ENCODE results near the gene PRR12. TPM values are rescaled to one million over a fixed set of nuclear protein-coding genes. Genes with fewer than 3 reads are reported as not detected.

PRR12 gene
- polyA plus RNA-seq, 3 donors = 0.04 to 3.3 (median 0.11) TPM

GRCh38 chr19:49667473-49667872, 76.5 kb downstream of the PRR12 start:
- peaks cover 39% of the 10 kb centered on the region for H3K4me1 Mint-ChIP-seq
- no peaks in the 10 kb centered on the region for H3K27me3 Mint-ChIP-seq (ENCODE audit: low read depth in 3 of 3)
- no peak for TF ChIP-seq CTCF (IDR thresholded peaks at IDR 0.05)
- H3K27me3 ChIP-seq (ENCODE audit: control insufficient read depth in 2 of 2, insufficient read depth in 2 of 2, low read length in 2 of 2) = no peaks in the 10 kb centered on the region
- H3K4me3 ChIP-seq (replicated peaks in 1 of 3; ENCODE audit: low read depth in 2 of 3, low read length in 3 of 3) = no peak overlapping the region
- peak overlapping the region in 1 of 7 donors; percentile 57 for H3K27ac Mint-ChIP-seq
- peaks cover 14 to 21% of the 10 kb centered on the region in 2 donors for H3K36me3 Mint-ChIP-seq
- H4K20me1 ChIP-seq (ENCODE audit: insufficient read depth, low read length) = peaks cover 24% of the 10 kb centered on the region
- H3K36me3 ChIP-seq (replicated peaks in 1 of 2; ENCODE audit: control insufficient read depth in 1 of 2, insufficient read depth in 2 of 2, low read length in 2 of 2) = peaks cover 4 to 16% of the 10 kb centered on the region in 2 donors
- H3K27ac ChIP-seq (ENCODE audit: low read depth in 1 of 2, low read length in 2 of 2) = no peak overlapping the region
- no peaks in the 10 kb centered on the region for H3K9me3 ChIP-seq (replicated peaks in 1 of 2; ENCODE audit: control insufficient read depth in 1 of 2, insufficient read depth in 1 of 2, low read length in 2 of 2)
- no peak overlapping the region for H3K4me3 Mint-ChIP-seq
- H3K79me2 ChIP-seq (ENCODE audit: insufficient read depth, low read length) = peaks cover 45% of the 10 kb centered on the region
- no peak overlapping the region for H3K4me2 ChIP-seq (replicated peaks; ENCODE audit: extremely low read depth, low read length, poor library complexity, severe bottlenecking)
- no peak overlapping the region for H3K9ac ChIP-seq (ENCODE audit: insufficient read depth, low read length, poor library complexity, severe bottlenecking)
- intact Hi-C loops (cut with micrococcal nuclease) = loop anchor here in 1 of 2 donors (10.0 kb wide), 1 partner anchor 357 kb away; the partner anchor contains the start of genes VRK3 and ZNF473
- DNase-seq = no peak
- no peak overlapping the region for H2AFZ ChIP-seq (ENCODE audit: insufficient read depth, low read depth, low read length, poor library complexity, severe bottlenecking)
- no CpG with 5 or more reads among the region's 2 CpGs for WGBS (ENCODE audit: insufficient coverage)
- peaks cover 0 to 1% (median 0%) of the 10 kb centered on the region in 7 donors for H3K9me3 Mint-ChIP-seq
- H3K4me1 ChIP-seq (ENCODE audit: control insufficient read depth in 1 of 2, insufficient read depth in 2 of 2, low read length in 2 of 2) = peaks cover 22 to 35% of the 10 kb centered on the region in 2 donors

GRCh38 chr19:49669516-49669915, 78.5 kb downstream of the PRR12 start:
- Histone ChIP-seq H3K4me2 (replicated peaks; ENCODE audit: extremely low read depth, low read length, poor library complexity, severe bottlenecking) (no peak overlapping the region), H3K4me1 (ENCODE audit: control insufficient read depth in 1 of 2, insufficient read depth in 2 of 2, low read length in 2 of 2) (peaks cover 13 to 22% of the 10 kb centered on the region in 2 donors), H3K27me3 (ENCODE audit: control insufficient read depth in 2 of 2, insufficient read depth in 2 of 2, low read length in 2 of 2) (no peaks in the 10 kb centered on the region), H3K27ac (ENCODE audit: low read depth in 1 of 2, low read length in 2 of 2) (no peak overlapping the region), H3K36me3 (replicated peaks in 1 of 2; ENCODE audit: control insufficient read depth in 1 of 2, insufficient read depth in 2 of 2, low read length in 2 of 2) (peaks cover 0 to 8% of the 10 kb centered on the region in 2 donors), H4K20me1 (ENCODE audit: insufficient read depth, low read length) (peaks cover 6% of the 10 kb centered on the region), H3K9me3 (replicated peaks in 1 of 2; ENCODE audit: control insufficient read depth in 1 of 2, insufficient read depth in 1 of 2, low read length in 2 of 2) (no peaks in the 10 kb centered on the region), H2AFZ (ENCODE audit: insufficient read depth, low read depth, low read length, poor library complexity, severe bottlenecking) (no peak overlapping the region), H3K9ac (ENCODE audit: insufficient read depth, low read length, poor library complexity, severe bottlenecking) (no peak overlapping the region), H3K4me3 (replicated peaks in 1 of 3; ENCODE audit: low read depth in 2 of 3, low read length in 3 of 3) (no peak overlapping the region), H3K79me2 (ENCODE audit: insufficient read depth, low read length) (peaks cover 30% of the 10 kb centered on the region)
- intact Hi-C loops (cut with micrococcal nuclease) = loop anchor here in 1 of 2 donors (10.0 kb wide), 1 partner anchor 355 kb away; the partner anchor contains the start of genes VRK3 and ZNF473
- WGBS (ENCODE audit: insufficient coverage) = 97% methylated on average over 3 of the region's 3 CpGs
- Mint-ChIP-seq H3K4me1 (peaks cover 27% of the 10 kb centered on the region), H3K27ac (no peak overlapping the region), H3K27me3 (ENCODE audit: low read depth in 3 of 3) (no peaks in the 10 kb centered on the region), H3K36me3 (peaks cover 9 to 16% of the 10 kb centered on the region in 2 donors), H3K4me3 (no peak overlapping the region), H3K9me3 (peaks cover 0 to 1% (median 0%) of the 10 kb centered on the region in 7 donors)
- TF ChIP-seq CTCF (IDR thresholded peaks at IDR 0.05) = no peak
- no peak for DNase-seq
